Measurements from ENCODE around the gene RBFOX2. TPM values are rescaled to one million over a fixed set of nuclear protein-coding genes. Genes with fewer than 3 reads are reported as not detected.

The RBFOX2 gene
- total RNA-seq, 2 experiments from 2014 or later = 54.3 to 78.7 TPM

DNA sequence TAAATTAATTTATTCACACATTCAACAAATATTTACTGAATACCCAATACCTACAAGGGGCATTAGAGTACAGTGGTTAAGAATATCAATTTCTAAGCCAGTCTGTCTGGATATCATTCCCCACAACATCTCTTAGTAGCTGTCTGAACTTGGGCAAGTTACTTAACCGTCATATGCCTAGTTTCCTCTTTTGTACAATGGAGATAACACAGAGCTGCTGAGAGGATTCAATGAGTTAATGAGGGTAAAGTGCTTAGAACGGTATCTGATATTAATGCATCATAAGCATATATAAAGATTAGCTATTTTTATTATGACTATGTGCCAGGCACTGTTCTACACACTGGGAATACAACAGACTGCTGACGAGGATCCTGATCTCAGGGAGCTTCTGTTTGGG, 194.6 kb downstream of the RBFOX2 start:
- DNase-seq (ENCODE audit: low spot score) = no peak
- intact Hi-C loops (cut with micrococcal nuclease; ENCODE audit: unreplicated experiment) = no loop called here
- Histone ChIP-seq H3K36me3 (ENCODE audit: insufficient read depth, low read length) (peaks cover 16% of the 10 kb centered on the region; the same call in 1 of the 2 replicates), H3K27ac (ENCODE audit: low read depth, low read length, poor library complexity, severe bottlenecking) (no peak overlapping the region), H2AFZ (ENCODE audit: low read length) (no peak overlapping the region), H3K79me2 (ENCODE audit: insufficient read depth, low read depth, low read length) (peaks cover 69% of the 10 kb centered on the region), H3K9me2 (ENCODE audit: insufficient read depth, low read length) (no peaks in the 10 kb centered on the region), H3K9me3 (ENCODE audit: low read length) (no peaks in the 10 kb centered on the region), H3K4me2 (ENCODE audit: low read length) (peak overlapping the region; percentile 91), H4K20me1 (ENCODE audit: insufficient read depth, low read length) (no peaks in the 10 kb centered on the region), H3K4me1 (ENCODE audit: insufficient read depth, low read length, poor library complexity, severe bottlenecking) (peaks cover 45% of the 10 kb centered on the region), H3K4me3 (ENCODE audit: low read depth, low read length, poor library complexity, severe bottlenecking) (no peak overlapping the region)
- TF ChIP-seq EZH2phosphoT487 (IDR thresholded peaks at IDR 0.05; ENCODE audit: borderline replicate concordance, low read depth, low read length) = no peak
- no peak for TF ChIP-seq CTCF (conservative IDR thresholded peaks at IDR 0.05; ENCODE audit: low read length)
- POLR2A ChIA-PET = interaction anchor here (0.5 to 0.6 kb wide), 3 partner anchors 8 to 42 kb away, joined by 3 to 6 read pairs (median 4); no protein-coding TSS in a partner anchor
- no TSS peak for BruUV-seq (replicated peaks)
- CTCF ChIA-PET (ENCODE audit: unreplicated experiment) = no interaction called here

DNA sequence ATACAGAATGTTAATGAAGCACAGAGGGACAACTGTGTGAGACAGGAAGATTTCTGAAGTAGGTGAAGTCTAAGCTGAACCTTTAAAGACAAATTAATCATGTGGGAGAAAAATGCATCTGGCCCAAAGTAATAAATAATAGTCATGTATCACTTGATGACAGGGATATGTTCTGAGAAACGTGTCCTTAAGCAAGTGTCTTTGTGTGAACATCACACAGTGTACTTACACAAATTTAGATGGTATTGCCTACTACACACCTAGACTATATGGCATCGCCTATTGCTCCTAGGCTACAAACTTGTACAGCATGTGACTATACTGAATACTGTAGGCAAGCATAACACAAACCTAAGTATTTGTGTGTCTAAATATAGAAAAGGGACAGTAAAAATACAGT, 198.3 kb downstream of the RBFOX2 start:
- Histone ChIP-seq H3K9me3 (ENCODE audit: low read length) (no peaks in the 10 kb centered on the region), H3K4me1 (ENCODE audit: insufficient read depth, low read length, poor library complexity, severe bottlenecking) (peaks cover 15% of the 10 kb centered on the region), H3K36me3 (ENCODE audit: insufficient read depth, low read length) (peaks cover 20% of the 10 kb centered on the region), H3K27ac (ENCODE audit: low read depth, low read length, poor library complexity, severe bottlenecking) (no peak overlapping the region), H3K4me3 (ENCODE audit: low read depth, low read length, poor library complexity, severe bottlenecking) (no peak overlapping the region), H3K9me2 (ENCODE audit: insufficient read depth, low read length) (no peaks in the 10 kb centered on the region), H3K79me2 (ENCODE audit: insufficient read depth, low read depth, low read length) (peaks cover 62% of the 10 kb centered on the region; the same call in 1 of the 2 replicates), H3K4me2 (ENCODE audit: low read length) (no peak overlapping the region), H2AFZ (ENCODE audit: low read length) (no peak overlapping the region), H4K20me1 (ENCODE audit: insufficient read depth, low read length) (no peaks in the 10 kb centered on the region)
- no peak for TF ChIP-seq EZH2phosphoT487 (IDR thresholded peaks at IDR 0.05; ENCODE audit: borderline replicate concordance, low read depth, low read length)
- no peak for TF ChIP-seq CTCF (conservative IDR thresholded peaks at IDR 0.05; ENCODE audit: low read length)
- BruUV-seq (replicated peaks) = no TSS peak
- intact Hi-C loops (cut with micrococcal nuclease; ENCODE audit: unreplicated experiment) = no loop called here
- no peak for DNase-seq (ENCODE audit: low spot score)
- ChIA-PET POLR2A (interaction anchor here (0.5 kb wide), 1 partner anchor 46 kb away, joined by 3 read pairs; no protein-coding TSS in a partner anchor), CTCF (ENCODE audit: unreplicated experiment) (no interaction called here)

GRCh38 chr22:35824256-35824655, 204.4 kb downstream of the RBFOX2 start:
- Histone ChIP-seq H3K9me3 (ENCODE audit: low read length) (no peaks in the 10 kb centered on the region), H3K36me3 (ENCODE audit: insufficient read depth, low read length) (peaks cover 30% of the 10 kb centered on the region), H3K4me2 (ENCODE audit: low read length) (no peak overlapping the region), H3K9me2 (ENCODE audit: insufficient read depth, low read length) (no peaks in the 10 kb centered on the region), H3K4me3 (ENCODE audit: low read depth, low read length, poor library complexity, severe bottlenecking) (no peak overlapping the region), H2AFZ (ENCODE audit: low read length) (no peak overlapping the region), H3K79me2 (ENCODE audit: insufficient read depth, low read depth, low read length) (peaks cover 48% of the 10 kb centered on the region; the same call in 1 of the 2 replicates), H3K4me1 (ENCODE audit: insufficient read depth, low read length, poor library complexity, severe bottlenecking) (peaks cover 3% of the 10 kb centered on the region), H4K20me1 (ENCODE audit: insufficient read depth, low read length) (no peaks in the 10 kb centered on the region), H3K27ac (ENCODE audit: low read depth, low read length, poor library complexity, severe bottlenecking) (no peak overlapping the region)
- intact Hi-C loops (cut with micrococcal nuclease; ENCODE audit: unreplicated experiment) = no loop called here
- DNase-seq (ENCODE audit: low spot score) = no peak
- no peak for TF ChIP-seq CTCF (conservative IDR thresholded peaks at IDR 0.05; ENCODE audit: low read length)
- no peak for TF ChIP-seq EZH2phosphoT487 (IDR thresholded peaks at IDR 0.05; ENCODE audit: borderline replicate concordance, low read depth, low read length)
- ChIA-PET POLR2A (no interaction called here), CTCF (ENCODE audit: unreplicated experiment) (no interaction called here)
- BruUV-seq (replicated peaks) = no TSS peak

All from OCI-LY7 (cell line).